Liver (tissue), 9 donors: Measurements from ENCODE around the gene R3HDM1. TPM values are rescaled to one million over a fixed set of nuclear protein-coding genes. Genes with fewer than 3 reads are reported as not detected.

Experiments
- DNase-seq: peaks from one replicate; pipeline ENCODE4 v3.0.0-alpha.2; 2017; ENCODE audit warnings: low spot score
- H3K27ac ChIP-seq, 2 donors: one replicate each; pipeline ENCODE4 v1.7.0; 2013; ENCODE audit warnings: inconsistent platforms in 2 of 2, low read length in 2 of 2, control low read depth in 1 of 2, low read depth in 1 of 2, mild to moderate bottlenecking in 1 of 2
- H3K27me3 ChIP-seq, 4 donors: one replicate each; pipeline versions ENCODE4 v1.6.1 to v1.7.0; 2013; ENCODE audit warnings: low read length in 3 of 4, inconsistent platforms in 1 of 4, mild to moderate bottlenecking in 1 of 4, moderate library complexity in 1 of 4; ENCODE audit not compliant: control insufficient read depth in 4 of 4, insufficient read depth in 4 of 4
- H3K36me3 ChIP-seq, 4 donors: one replicate each; pipeline versions ENCODE4 v1.6.1 to v1.7.0; 2013; ENCODE audit warnings: low read length in 3 of 4, mild to moderate bottlenecking in 3 of 4, low read depth in 1 of 4, moderate library complexity in 1 of 4; ENCODE audit not compliant: control insufficient read depth in 4 of 4, insufficient read depth in 3 of 4
- H3K4me1 ChIP-seq, 4 donors: one replicate each; pipeline versions ENCODE4 v1.6.1 to v1.7.0; 2013; ENCODE audit warnings: low read length in 3 of 4, mild to moderate bottlenecking in 3 of 4, moderate library complexity in 1 of 4; ENCODE audit not compliant: control insufficient read depth in 4 of 4, insufficient read depth in 4 of 4
- H3K4me3 ChIP-seq, 3 donors: one replicate each; pipeline versions ENCODE4 v1.6.1 to v1.7.0; 2013; ENCODE audit warnings: low read length in 3 of 3, control low read depth in 1 of 3, low read depth in 1 of 3, mild to moderate bottlenecking in 1 of 3
- H3K9ac ChIP-seq, 2 donors: one replicate each; pipeline ENCODE4 v1.7.0; 2013; ENCODE audit warnings: low read length in 2 of 2, mild to moderate bottlenecking in 2 of 2, moderate library complexity in 2 of 2, control low read depth in 1 of 2, low read depth in 1 of 2
- H3K9me3 ChIP-seq, 4 donors: one replicate each; pipeline versions ENCODE4 v1.6.1 to v1.7.0; 2013; ENCODE audit warnings: low read length in 3 of 4; ENCODE audit not compliant: control insufficient read depth in 4 of 4
- ATF3 ChIP-seq: IDR thresholded peaks from 2 replicates; pipeline ENCODE4 v1.6.1; 2016; ENCODE audit warnings: antibody characterized with exemption
- CTCF ChIP-seq: fragments of 150-350 bp; IDR thresholded peaks from 2 replicates; pipeline ENCODE4 v1.5.1; 2017; ENCODE audit warnings: improper control_type of control experiment, low read depth, low read length; ENCODE audit not compliant: missing input control
- EGR1 ChIP-seq, 2 donors: IDR thresholded peaks; 2 replicates each; pipeline ENCODE4 v1.6.1; 2016 to 2018; ENCODE audit warnings: antibody characterized with exemption in 2 of 2, low read depth in 2 of 2
- FOXA1 ChIP-seq: IDR thresholded peaks from 2 replicates; pipeline ENCODE4 v1.6.1; 2016; ENCODE audit warnings: antibody characterized with exemption
- FOXA2 ChIP-seq: IDR thresholded peaks from 2 replicates; pipeline ENCODE4 v1.6.1; 2016; ENCODE audit warnings: antibody characterized with exemption
- GABPA ChIP-seq, 2 donors: IDR thresholded peaks in 1 of 2; conservative IDR thresholded peaks in 1 of 2; 2 replicates each; pipeline ENCODE4 v1.6.1; 2016; ENCODE audit warnings: antibody characterized with exemption in 2 of 2, mild to moderate bottlenecking in 1 of 2, moderate library complexity in 1 of 2
- HNF4A ChIP-seq, 2 donors: conservative IDR thresholded peaks; 2 replicates each; pipeline ENCODE4 v1.6.1; 2016; ENCODE audit warnings: antibody characterized with exemption in 2 of 2, mild to moderate bottlenecking in 2 of 2
- HNF4G ChIP-seq: IDR thresholded peaks from 2 replicates; pipeline ENCODE4 v1.6.1; 2016; ENCODE audit warnings: antibody characterized with exemption
- JUND ChIP-seq, 2 donors: IDR thresholded peaks; 2 replicates each; pipeline ENCODE4 v1.6.1; 2016; ENCODE audit warnings: antibody characterized with exemption in 2 of 2
- REST ChIP-seq: IDR thresholded peaks from 2 replicates; pipeline ENCODE4 v1.6.1; 2016; ENCODE audit warnings: antibody characterized with exemption, mild to moderate bottlenecking
- RXRA ChIP-seq, 2 donors: IDR thresholded peaks; 2 replicates each; pipeline ENCODE4 v1.6.1; 2017 to 2018; ENCODE audit warnings: antibody characterized with exemption in 2 of 2, mild to moderate bottlenecking in 1 of 2
- SP1 ChIP-seq: IDR thresholded peaks from 2 replicates; pipeline ENCODE4 v1.6.1; 2018; ENCODE audit warnings: antibody characterized with exemption, mild to moderate bottlenecking
- TAF1 ChIP-seq: conservative IDR thresholded peaks from 2 replicates; pipeline ENCODE4 v1.6.1; 2016; ENCODE audit warnings: antibody characterized with exemption, mild to moderate bottlenecking
- YY1 ChIP-seq: IDR thresholded peaks from 2 replicates; pipeline ENCODE4 v1.6.1; 2016; ENCODE audit warnings: antibody characterized with exemption, mild to moderate bottlenecking
- ZBTB33 ChIP-seq: IDR thresholded peaks from 2 replicates; pipeline ENCODE4 v1.6.1; 2016; ENCODE audit warnings: antibody characterized with exemption
- WGBS: extraction: QIAGEN DNeasy Blood & Tissue Kit; methylation state at CpG from one replicate; pipeline ENCODE4 v1.1.7; 2013; 5-methylcytosine and 5-hydroxymethylcytosine counted together
- polyA plus RNA-seq, 2 donors: library from polyadenylated mRNA; stranded (reverse) in 1 of 2; unstranded in 1 of 2; fragments of 200-250 nt in 1 of 2; fragments of >200 nt in 1 of 2; fragmentation: Nextera tagmentation in 1 of 2; extraction: Ambion mirVana in 1 of 2; gene quantifications; one replicate each; pipeline versions ENCODE4 v1.2.1 to v1.2.3, GENCODE V29; 2013 to 2015
- total RNA-seq, 2 donors: library from RNA; depleted of rRNA; stranded (reverse); fragments of >200 nt; gene quantifications; one replicate each; pipeline ENCODE4 v1.2.3, GENCODE V29; 2014
- donor health status: healthy.
- donor health status: healthy.
- donor health status: healthy.
- donor health status: healthy.
- donor health status: healthy.

The R3HDM1 gene
- total and polyA plus RNA-seq, 4 donors: 6.0 to 10.0 (median 8.8) TPM

- H3K4me1 ChIP-seq: peaks cover 0 to 21% (median 5%) of the 10 kb centered on the region in 4 donors
- H3K27ac ChIP-seq: peak within 1 kb of the TSS; percentile 94 to 99
- H3K36me3 ChIP-seq: no peaks in the 10 kb centered on the region
- H3K4me3 ChIP-seq: peak within 1 kb of the TSS; percentile 69 to 100 (median 95)
- TF ChIP-seq EGR1 (IDR thresholded peaks at IDR 0.05; ENCODE audit: low read depth in 2 of 2) (no peak), JUND (IDR thresholded peaks at IDR 0.05) (peak; percentile 93 to 97), TAF1 (no peak), RXRA (IDR thresholded peaks at IDR 0.05) (peak; percentile 17 to 35), SP1 (peak; percentile 61), YY1 (peak; percentile 97), GABPA (IDR thresholded peaks at IDR 0.05 in 1 of 2, conservative IDR thresholded peaks at IDR 0.05 in 1 of 2) (peak in 1 of 2 donors; percentile 83), ATF3 (peak; percentile 85), CTCF (peak; percentile 40), FOXA1 (peak; percentile 41), ZBTB33 (peak; percentile 94), FOXA2 (no peak), HNF4G (no peak), REST (peak; percentile 88), HNF4A (conservative IDR thresholded peaks at IDR 0.05) (peak in 1 of 2 donors; percentile 13)
- H3K9ac ChIP-seq: peak within 1 kb of the TSS; percentile 89 to 98
- no peaks in the 10 kb centered on the region for H3K9me3 ChIP-seq
- H3K27me3 ChIP-seq: no peaks in the 10 kb centered on the region
- WGBS: under 1% methylated on average over 93 of the region's 93 CpGs
- peak; percentile 93 for DNase-seq
Measured at GRCh38 chr2:135741395-135742324, 210.4 kb downstream of the R3HDM1 start, which contains the start of gene UBXN4. TSS of gene UBXN4 (plus strand) at chr2:135741855. CDS start at chr2:135741930, 75 bp downstream.
